Prostate gland (tissue), 2 donors: ENCODE data around the gene VSIG10L2.

ENCODE experiments used
- POLR2AphosphoS5 ChIP-seq: sonication (generic); formaldehyde crosslinking; IDR thresholded peaks from one replicate; pipeline ENCODE4 v1.6.1; 2017; ENCODE audit warnings: antibody characterized with exemption
- TF ChIP-seq, protein P1 (sequence below), 4 experiments: fragments of 200-600 bp in 2 of 4; fragments of 450-650 bp in 2 of 4; sonication (generic) in 2 of 4; IDR thresholded peaks; 1 replicate in 3 of 4; 2 replicates in 1 of 4; pipeline ENCODE4 v1.5.1; 2016 to 2019; ENCODE audit warnings: antibody characterized with exemption in 4 of 4, mild to moderate bottlenecking in 2 of 4, moderate library complexity in 2 of 4

DNA sequence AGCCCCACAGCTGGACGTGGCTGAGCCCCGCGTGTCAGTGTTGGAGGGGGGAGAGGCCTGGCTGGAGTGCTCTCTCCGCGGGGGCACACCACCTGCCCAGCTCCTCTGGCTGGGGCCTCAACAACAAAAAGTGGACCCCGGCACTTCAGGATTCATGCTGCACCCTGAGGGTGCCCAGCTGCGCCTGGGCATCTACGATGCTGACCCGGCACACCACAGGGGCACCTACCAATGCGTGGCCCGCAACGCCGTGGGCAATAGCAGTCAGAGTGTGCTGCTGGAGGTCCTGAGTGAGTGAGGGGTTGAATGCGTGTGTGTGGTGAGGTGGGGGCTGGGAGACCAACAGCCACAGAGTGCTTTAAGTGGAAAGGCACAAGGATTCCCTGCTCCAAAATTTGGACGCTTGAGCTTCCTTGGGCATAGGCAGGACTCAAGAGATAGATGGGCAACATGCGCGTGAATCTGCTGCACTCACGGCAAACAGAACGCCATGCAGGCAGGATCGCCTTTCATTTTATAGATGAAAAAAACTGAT, 7.6 kb downstream of the VSIG10L2 start:
- TF ChIP-seq, protein P1, sequence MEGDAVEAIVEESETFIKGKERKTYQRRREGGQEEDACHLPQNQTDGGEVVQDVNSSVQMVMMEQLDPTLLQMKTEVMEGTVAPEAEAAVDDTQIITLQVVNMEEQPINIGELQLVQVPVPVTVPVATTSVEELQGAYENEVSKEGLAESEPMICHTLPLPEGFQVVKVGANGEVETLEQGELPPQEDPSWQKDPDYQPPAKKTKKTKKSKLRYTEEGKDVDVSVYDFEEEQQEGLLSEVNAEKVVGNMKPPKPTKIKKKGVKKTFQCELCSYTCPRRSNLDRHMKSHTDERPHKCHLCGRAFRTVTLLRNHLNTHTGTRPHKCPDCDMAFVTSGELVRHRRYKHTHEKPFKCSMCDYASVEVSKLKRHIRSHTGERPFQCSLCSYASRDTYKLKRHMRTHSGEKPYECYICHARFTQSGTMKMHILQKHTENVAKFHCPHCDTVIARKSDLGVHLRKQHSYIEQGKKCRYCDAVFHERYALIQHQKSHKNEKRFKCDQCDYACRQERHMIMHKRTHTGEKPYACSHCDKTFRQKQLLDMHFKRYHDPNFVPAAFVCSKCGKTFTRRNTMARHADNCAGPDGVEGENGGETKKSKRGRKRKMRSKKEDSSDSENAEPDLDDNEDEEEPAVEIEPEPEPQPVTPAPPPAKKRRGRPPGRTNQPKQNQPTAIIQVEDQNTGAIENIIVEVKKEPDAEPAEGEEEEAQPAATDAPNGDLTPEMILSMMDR (IDR thresholded peaks at IDR 0.05): no peak
- no peak for TF ChIP-seq POLR2AphosphoS5
